Calu3 (cell line): ENCODE results near the gene TEX14. TPM values are rescaled to one million over a fixed set of nuclear protein-coding genes. Genes with fewer than 3 reads are reported as not detected.

Experiments
- Bru-seq: library from RNA; stranded (reverse); fragments of 400-500 nt; gene quantifications from one replicate; lab custom pipeline; 2021; lab: Mats Ljungman, UMichigan
- BruChase-seq, 2 experiments: library from RNA; stranded (reverse); fragments of 400-500 nt; gene quantifications; one replicate each; lab custom pipeline; 2021; lab: Mats Ljungman, UMichigan
- BruUV-seq: library from RNA; stranded (reverse); fragments of 400-500 nt; replicated peaks from 2 replicates; lab custom pipeline; 2021; lab: Mats Ljungman, UMichigan
- CTCF ChIA-PET: fragments of 300-600 bp; sonication (Branson Sonifier 250); formaldehyde crosslinking; loops from one replicate; lab custom pipeline; 2022; ENCODE audit warnings: antibody characterized with exemption; lab: Charles Lee
- DNase-seq: peaks from one replicate; pipeline ENCODE4 v3.0.0; 2022
- H3K27ac Mint-ChIP-seq: one replicate; pipeline ENCODE4 v1.8.0; 2022; ENCODE audit warnings: mixed read lengths; ENCODE audit not compliant: unreplicated experiment
- H3K27me3 Mint-ChIP-seq: one replicate; pipeline ENCODE4 v1.8.0; 2022; ENCODE audit warnings: mixed read lengths; ENCODE audit not compliant: unreplicated experiment
- H3K36me3 Mint-ChIP-seq: one replicate; pipeline ENCODE4 v1.8.0; 2022; ENCODE audit warnings: mild to moderate bottlenecking, moderate library complexity, mixed read lengths; ENCODE audit not compliant: insufficient read depth, unreplicated experiment
- H3K4me1 Mint-ChIP-seq: one replicate; pipeline ENCODE4 v1.8.0; 2022; ENCODE audit warnings: mild to moderate bottlenecking, low read depth, mixed read lengths; ENCODE audit not compliant: unreplicated experiment
- H3K4me3 Mint-ChIP-seq: one replicate; pipeline ENCODE4 v1.8.0; 2022; ENCODE audit warnings: mild to moderate bottlenecking, low read depth, moderate library complexity, mixed read lengths; ENCODE audit not compliant: unreplicated experiment
- H3K9me3 Mint-ChIP-seq: one replicate; pipeline ENCODE4 v1.8.0; 2022; ENCODE audit warnings: low read depth, mixed read lengths; ENCODE audit not compliant: unreplicated experiment
- intact Hi-C: fragments of 100-400 bp; cut with micrococcal nuclease; formaldehyde crosslinking; loops from one replicate; pipeline ENCODE4 v1.10.0; 2022; ENCODE audit not compliant: unreplicated experiment
- long read RNA-seq: library from polyadenylated mRNA; stranded (forward); transcript quantifications from one replicate; pipeline ENCODE4 v2.0.0, GENCODE V29; 2022
- total RNA-seq: library from RNA; stranded (reverse); gene quantifications from 2 replicates; pipeline ENCODE4 v1.2.3, GENCODE V29; 2022
- TF ChIP-seq, protein P1 (sequence below): fragments of 200-600 bp; IDR thresholded peaks from one replicate; pipeline ENCODE4 v1.8.0; 2022; ENCODE audit warnings: antibody characterized with exemption; ENCODE audit not compliant: unreplicated experiment

TEX14 gene, protein sequence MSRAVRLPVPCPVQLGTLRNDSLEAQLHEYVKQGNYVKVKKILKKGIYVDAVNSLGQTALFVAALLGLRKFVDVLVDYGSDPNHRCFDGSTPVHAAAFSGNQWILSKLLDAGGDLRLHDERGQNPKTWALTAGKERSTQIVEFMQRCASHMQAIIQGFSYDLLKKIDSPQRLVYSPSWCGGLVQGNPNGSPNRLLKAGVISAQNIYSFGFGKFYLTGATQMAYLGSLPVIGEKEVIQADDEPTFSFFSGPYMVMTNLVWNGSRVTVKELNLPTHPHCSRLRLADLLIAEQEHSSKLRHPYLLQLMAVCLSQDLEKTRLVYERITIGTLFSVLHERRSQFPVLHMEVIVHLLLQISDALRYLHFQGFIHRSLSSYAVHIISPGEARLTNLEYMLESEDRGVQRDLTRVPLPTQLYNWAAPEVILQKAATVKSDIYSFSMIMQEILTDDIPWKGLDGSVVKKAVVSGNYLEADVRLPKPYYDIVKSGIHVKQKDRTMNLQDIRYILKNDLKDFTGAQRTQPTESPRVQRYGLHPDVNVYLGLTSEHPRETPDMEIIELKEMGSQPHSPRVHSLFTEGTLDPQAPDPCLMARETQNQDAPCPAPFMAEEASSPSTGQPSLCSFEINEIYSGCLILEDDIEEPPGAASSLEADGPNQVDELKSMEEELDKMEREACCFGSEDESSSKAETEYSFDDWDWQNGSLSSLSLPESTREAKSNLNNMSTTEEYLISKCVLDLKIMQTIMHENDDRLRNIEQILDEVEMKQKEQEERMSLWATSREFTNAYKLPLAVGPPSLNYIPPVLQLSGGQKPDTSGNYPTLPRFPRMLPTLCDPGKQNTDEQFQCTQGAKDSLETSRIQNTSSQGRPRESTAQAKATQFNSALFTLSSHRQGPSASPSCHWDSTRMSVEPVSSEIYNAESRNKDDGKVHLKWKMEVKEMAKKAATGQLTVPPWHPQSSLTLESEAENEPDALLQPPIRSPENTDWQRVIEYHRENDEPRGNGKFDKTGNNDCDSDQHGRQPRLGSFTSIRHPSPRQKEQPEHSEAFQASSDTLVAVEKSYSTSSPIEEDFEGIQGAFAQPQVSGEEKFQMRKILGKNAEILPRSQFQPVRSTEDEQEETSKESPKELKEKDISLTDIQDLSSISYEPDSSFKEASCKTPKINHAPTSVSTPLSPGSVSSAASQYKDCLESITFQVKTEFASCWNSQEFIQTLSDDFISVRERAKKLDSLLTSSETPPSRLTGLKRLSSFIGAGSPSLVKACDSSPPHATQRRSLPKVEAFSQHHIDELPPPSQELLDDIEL (N-terminal part only)
- total RNA-seq (0.07 TPM in 2 replicates), Bru-seq, nascent RNA (percentile 20 among the genes with signal in this experiment), BruChase-seq, experiment 1, labeled RNA remaining after a 6-hour chase (percentile 15 among the genes with signal in this experiment), BruChase-seq, experiment 2, labeled RNA remaining after a 2-hour chase (percentile 16 among the genes with signal in this experiment)
- long read RNA-seq, result 0 reads

DNA sequence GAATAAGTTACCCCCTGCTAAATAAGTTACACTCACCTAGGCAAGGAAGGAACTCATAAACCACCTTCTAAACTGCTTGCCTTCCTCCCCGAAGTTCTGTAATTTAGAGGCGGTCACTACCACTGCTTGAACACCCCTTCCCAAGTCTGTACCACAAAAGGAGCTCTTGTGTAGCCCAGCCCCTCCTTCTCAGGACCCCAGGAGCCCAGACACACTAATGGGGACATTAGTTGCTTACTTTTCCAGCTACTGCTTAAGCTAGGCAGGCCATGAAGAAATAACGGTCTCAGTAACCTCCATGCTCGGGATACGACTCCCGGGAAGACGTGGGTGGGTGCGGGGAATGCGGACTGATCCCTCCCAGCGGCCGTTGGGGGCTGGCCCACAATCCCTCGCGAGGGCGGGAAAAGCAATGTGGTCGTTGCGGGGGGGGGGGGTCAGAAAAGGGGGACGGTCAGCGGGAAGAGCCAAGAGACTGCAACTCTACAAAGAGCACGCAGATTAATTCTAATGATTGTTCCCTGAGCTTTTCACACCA, at the start of gene TEX14:
TSS of gene TEX14 (minus strand) at position 345 of the 538 bp plus-strand sequence. CDS start 40,044 bp downstream, outside the sequence.
- peak within 1 kb of the TSS; percentile 88 for H3K27ac Mint-ChIP-seq
- peaks cover 12% of the 10 kb centered on the region for H3K36me3 Mint-ChIP-seq
- H3K4me3 Mint-ChIP-seq, result peak within 1 kb of the TSS; percentile 86
- H3K9me3 Mint-ChIP-seq, result no peaks in the 10 kb centered on the region
- CTCF ChIA-PET, result interaction anchor here (1.1 to 1.3 kb wide), 3 partner anchors 22 to 104 kb away, joined by 3 to 13 read pairs (median 4); no protein-coding TSS in a partner anchor
- TF ChIP-seq, protein P1, sequence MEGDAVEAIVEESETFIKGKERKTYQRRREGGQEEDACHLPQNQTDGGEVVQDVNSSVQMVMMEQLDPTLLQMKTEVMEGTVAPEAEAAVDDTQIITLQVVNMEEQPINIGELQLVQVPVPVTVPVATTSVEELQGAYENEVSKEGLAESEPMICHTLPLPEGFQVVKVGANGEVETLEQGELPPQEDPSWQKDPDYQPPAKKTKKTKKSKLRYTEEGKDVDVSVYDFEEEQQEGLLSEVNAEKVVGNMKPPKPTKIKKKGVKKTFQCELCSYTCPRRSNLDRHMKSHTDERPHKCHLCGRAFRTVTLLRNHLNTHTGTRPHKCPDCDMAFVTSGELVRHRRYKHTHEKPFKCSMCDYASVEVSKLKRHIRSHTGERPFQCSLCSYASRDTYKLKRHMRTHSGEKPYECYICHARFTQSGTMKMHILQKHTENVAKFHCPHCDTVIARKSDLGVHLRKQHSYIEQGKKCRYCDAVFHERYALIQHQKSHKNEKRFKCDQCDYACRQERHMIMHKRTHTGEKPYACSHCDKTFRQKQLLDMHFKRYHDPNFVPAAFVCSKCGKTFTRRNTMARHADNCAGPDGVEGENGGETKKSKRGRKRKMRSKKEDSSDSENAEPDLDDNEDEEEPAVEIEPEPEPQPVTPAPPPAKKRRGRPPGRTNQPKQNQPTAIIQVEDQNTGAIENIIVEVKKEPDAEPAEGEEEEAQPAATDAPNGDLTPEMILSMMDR, result no peak
- BruUV-seq, result no TSS peak
- intact Hi-C loops, result no loop called here
- H3K4me1 Mint-ChIP-seq, result no peaks in the 10 kb centered on the region
- DNase-seq, result no peak
- H3K27me3 Mint-ChIP-seq, result no peaks in the 10 kb centered on the region

DNA sequence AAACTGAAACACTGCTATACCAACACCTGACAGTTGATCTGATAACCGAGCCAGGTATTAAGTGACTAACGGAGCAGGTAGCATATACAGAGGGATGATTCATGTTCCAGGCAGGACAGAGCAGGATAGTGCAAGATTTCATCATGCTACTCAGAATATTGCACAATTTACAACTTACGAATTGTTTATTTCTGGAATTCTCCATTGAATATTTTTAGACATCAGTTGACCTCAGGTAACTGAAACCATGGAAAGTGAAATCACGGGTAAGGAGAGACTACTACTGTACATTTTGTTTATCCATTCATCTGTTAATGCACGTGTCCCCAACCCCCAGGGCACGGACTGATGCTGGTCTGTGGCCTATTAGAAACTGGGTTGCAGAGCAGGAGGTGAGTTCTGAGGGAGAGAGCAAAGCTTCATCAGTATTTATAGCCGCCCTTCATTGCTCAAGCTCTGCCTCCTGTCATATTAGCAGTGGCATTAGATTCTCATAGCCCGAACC, 49.3 kb upstream of the TEX14 start:
- intact Hi-C loops, result no loop called here

DNA sequence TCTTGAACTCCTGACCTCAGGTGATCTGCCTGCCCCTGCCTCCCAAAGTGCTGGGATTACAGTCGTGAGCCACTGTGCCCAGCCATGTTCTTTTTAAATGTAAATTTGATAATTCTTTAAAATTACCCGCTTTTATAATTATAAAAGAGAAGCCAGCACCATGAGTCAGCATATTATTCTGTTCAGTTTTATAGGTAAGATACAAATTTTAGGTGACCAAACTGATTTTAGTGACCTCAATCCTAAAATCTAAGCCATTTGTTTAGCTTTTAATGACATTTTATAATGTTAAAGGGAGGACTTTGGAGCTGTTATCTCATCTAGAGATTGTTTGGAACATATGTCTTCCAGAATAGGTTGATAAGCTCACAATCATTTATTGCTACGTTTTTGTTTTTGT, 43.0 kb upstream of the TEX14 start:
- Mint-ChIP-seq H3K27ac (no peak overlapping the region), H3K27me3 (no peaks in the 10 kb centered on the region), H3K9me3 (no peaks in the 10 kb centered on the region), H3K4me3 (no peak overlapping the region), H3K4me1 (no peaks in the 10 kb centered on the region), H3K36me3 (no peaks in the 10 kb centered on the region)
- intact Hi-C loops, result no loop called here
- DNase-seq, result no peak
- TF ChIP-seq, protein P1, result no peak
- CTCF ChIA-PET, result no interaction called here
- no TSS peak for BruUV-seq

More for the DNA sequence above, 49.3 kb upstream of the TEX14 start:
- H3K27ac Mint-ChIP-seq, result peak overlapping the region; percentile 78
- DNase-seq, result no peak
- no peaks in the 10 kb centered on the region for H3K36me3 Mint-ChIP-seq
- no peaks in the 10 kb centered on the region for H3K9me3 Mint-ChIP-seq
- peaks cover 10% of the 10 kb centered on the region for H3K4me1 Mint-ChIP-seq
- TF ChIP-seq, protein P1, result no peak
- no TSS peak for BruUV-seq
- H3K4me3 Mint-ChIP-seq, result no peak overlapping the region
- no peaks in the 10 kb centered on the region for H3K27me3 Mint-ChIP-seq
- CTCF ChIA-PET, result no interaction called here
